GM12874 (cell line): ENCODE measurements around the gene HSP90AA1.

Source experiments
- CTCF ChIP-seq: IDR thresholded peaks from 2 replicates; pipeline ENCODE4 v1.5.1; 2011; ENCODE audit warnings: low read depth, mild to moderate bottlenecking, control low read depth, low read length, moderate library complexity; ENCODE audit not compliant: insufficient read depth

The HSP90AA1 gene

GRCh38 chr14:102063808-102064429 lies 22.9 kb downstream of the HSP90AA1 start:
- no peak for TF ChIP-seq CTCF

DNA sequence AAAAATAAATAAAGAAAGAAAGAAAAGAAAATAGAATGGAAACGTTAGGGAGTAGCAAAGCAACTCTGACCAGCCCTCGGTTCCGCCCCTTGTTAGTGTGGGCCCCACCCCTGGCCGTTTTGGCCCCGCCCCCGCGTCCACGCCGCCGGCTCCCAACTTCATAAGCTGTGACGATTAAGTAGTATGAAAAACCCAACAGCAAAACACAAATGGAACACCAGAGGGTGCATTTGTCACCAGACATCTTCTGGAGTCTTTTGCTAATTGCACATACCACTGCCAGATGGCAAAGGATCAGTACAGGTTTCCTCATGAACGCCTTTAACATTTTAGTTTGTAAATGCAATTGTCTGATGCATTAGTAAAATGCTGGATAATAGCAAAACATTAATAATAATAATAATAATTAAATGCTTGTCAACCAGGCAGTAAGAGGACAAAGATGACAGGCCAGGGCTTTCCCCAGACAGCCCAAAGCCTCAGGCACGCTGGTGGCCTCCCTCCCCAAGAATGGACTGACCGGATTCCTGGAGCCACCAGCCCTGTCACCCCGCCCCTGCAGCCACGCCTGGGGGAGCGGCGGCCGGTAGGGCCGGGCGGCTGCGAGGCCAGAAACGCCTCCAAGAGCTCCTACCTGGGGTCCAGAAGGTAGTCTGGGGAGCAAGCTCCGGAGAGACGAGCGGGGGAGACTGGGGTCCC lies 23.6 kb downstream of the HSP90AA1 start:
- TF ChIP-seq CTCF, result peak; percentile 26; the same call in 1 of the 2 replicates

- no peak for TF ChIP-seq CTCF
Measured at GRCh38 chr14:102058961-102059360, 27.9 kb downstream of the HSP90AA1 start.

- no peak for TF ChIP-seq CTCF
Measured at GRCh38 chr14:102058146-102058545, 28.7 kb downstream of the HSP90AA1 start.

DNA sequence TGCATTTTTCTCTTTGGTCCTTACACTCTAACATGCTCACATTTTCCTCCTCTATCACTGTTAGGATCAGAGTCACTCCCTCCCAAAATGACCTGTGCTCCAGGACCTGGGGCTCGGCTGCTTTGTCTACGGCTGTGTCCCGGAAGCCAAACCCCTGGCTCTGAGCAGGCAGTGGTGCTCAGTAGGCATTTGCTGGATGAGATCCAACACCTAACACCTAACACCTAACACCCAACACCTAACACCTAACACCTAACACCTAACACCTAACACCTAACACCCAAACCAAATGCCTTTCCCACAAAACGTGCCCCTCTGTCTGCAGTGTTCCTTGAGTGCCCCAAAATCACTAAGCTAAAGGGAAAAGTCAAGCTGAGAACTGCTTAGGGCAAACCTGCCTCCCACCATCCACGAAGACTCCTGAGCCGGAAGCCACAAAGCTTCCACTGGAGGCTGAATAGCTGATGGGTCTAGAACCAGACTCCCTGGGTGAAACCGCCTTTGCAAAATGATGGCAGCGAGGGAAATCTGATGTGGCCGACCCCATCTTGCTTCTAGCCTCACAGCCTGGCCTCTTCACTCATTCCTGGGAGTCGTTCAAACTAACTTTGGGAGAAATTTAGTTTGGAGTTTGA lies 29.2 kb downstream of the HSP90AA1 start:
- TF ChIP-seq CTCF, result no peak

GRCh38 chr14:102056694-102057442 lies 30.0 kb downstream of the HSP90AA1 start:
- no peak for TF ChIP-seq CTCF
